A549 (cell line): ENCODE results near the gene SELENOK. TPM values are rescaled to one million over a fixed set of nuclear protein-coding genes. Genes with fewer than 3 reads are reported as not detected.

Source experiments
- ATAC-seq, 2 experiments: fragments of 200-7000 bp in 1 of 2; fragments of >200 bp in 1 of 2; cut with Nextera tagmentation in 1 of 2; cut with Tn5 transposase in 1 of 2; 3 replicates each; pipeline versions ENCODE4 v1.8.0 to v1.9.1; 2018 to 2020; ENCODE audit warnings: mild to moderate bottlenecking in 1 of 2, moderate library complexity in 1 of 2
- CTCF ChIA-PET: fragments of 300-600 bp; sonication (Branson Sonifier 250); formaldehyde crosslinking; extraction: SDS; loops from one replicate; lab custom pipeline; 2021; ENCODE audit warnings: antibody characterized with exemption, inconsistent platforms; lab: Yijun Ruan, JAX
- POLR2A ChIA-PET: fragments of 350-600 bp; formaldehyde crosslinking; extraction: SDS; loops from one replicate; lab custom pipeline; 2021; ENCODE audit warnings: antibody characterized with exemption, inconsistent platforms; lab: Yijun Ruan, JAX
- DNase-seq, 2 experiments: peaks; one replicate each; pipeline versions ENCODE4 v3.0.0 to v3.0.0-alpha.2; 2011 to 2016; ENCODE audit warnings: low read depth in 1 of 2, low spot score in 1 of 2
- FAIRE-seq: peaks from 2 replicates; lab custom pipeline; 2011; peaks lifted over from hg19 to GRCh38; lab: Jason Lieb, UNC
- H3K27ac ChIP-seq, 2 experiments: fragments of >200 bp; sonication (Bioruptor Twin); formaldehyde crosslinking; 3 replicates each; pipeline ENCODE4 v1.5.1; 2016 to 2017
- H3K4me1 ChIP-seq: fragments of >200 bp; sonication (Bioruptor Twin); formaldehyde crosslinking; 3 replicates; pipeline ENCODE4 v1.6.1; 2016
- H3K4me2 ChIP-seq: fragments of >200 bp; sonication (Bioruptor Twin); formaldehyde crosslinking; 3 replicates; pipeline ENCODE4 v1.6.1; 2016
- H3K4me3 ChIP-seq: fragments of >200 bp; sonication (Bioruptor Twin); formaldehyde crosslinking; 3 replicates; pipeline ENCODE4 v1.5.1; 2016
- H3K9me3 ChIP-seq: fragments of >200 bp; sonication (Bioruptor Twin); formaldehyde crosslinking; 3 replicates; pipeline ENCODE4 v1.6.1; 2016
- CBX2 ChIP-seq: fragments of 200-600 bp; sonication (generic); IDR thresholded peaks from 2 replicates; pipeline ENCODE4 v1.6.1; 2016; ENCODE audit warnings: low read depth, mild to moderate bottlenecking, borderline replicate concordance
- CEBPB ChIP-seq, 2 experiments: fragments of >200 bp in 1 of 2; sonication (Bioruptor Twin) in 1 of 2; formaldehyde crosslinking in 1 of 2; IDR thresholded peaks; 2 replicates each; pipeline ENCODE4 v1.6.1; 2012 to 2016
- CHD2 ChIP-seq: fragments of 150-350 bp; IDR thresholded peaks from 2 replicates; pipeline ENCODE4 v1.6.1; 2014; ENCODE audit warnings: low read length; ENCODE audit not compliant: partially characterized antibody
- EHMT2 ChIP-seq: fragments of 200-600 bp; sonication (generic); IDR thresholded peaks from 2 replicates; pipeline ENCODE4 v1.6.1; 2016; ENCODE audit warnings: antibody characterized with exemption, low read depth, mild to moderate bottlenecking, moderate library complexity
- FOSL2 ChIP-seq, 2 experiments: fragments of 450-650 bp in 1 of 2; fragments of >200 bp in 1 of 2; sonication (Bioruptor Twin) in 1 of 2; formaldehyde crosslinking; IDR thresholded peaks; 2 replicates each; pipeline versions ENCODE4 v1.5.0 to v1.6.1; 2016 to 2020; ENCODE audit warnings: mild to moderate bottlenecking in 1 of 2, moderate library complexity in 1 of 2
- FOXS1 ChIP-seq: fragments of 250-450 bp; sonication (Bioruptor Pico); IDR thresholded peaks from 2 replicates; pipeline ENCODE4 v1.5.0; 2020; ENCODE audit warnings: mild to moderate bottlenecking, moderate library complexity
- GATA3 ChIP-seq: IDR thresholded peaks from 2 replicates; pipeline ENCODE4 v1.6.1; 2012; ENCODE audit warnings: borderline replicate concordance
- HDAC2 ChIP-seq: fragments of 200-600 bp; sonication (generic); IDR thresholded peaks from 2 replicates; pipeline ENCODE4 v1.6.1; 2016
- HEYL ChIP-seq: fragments of 250-450 bp; sonication (Bioruptor Pico); IDR thresholded peaks from 2 replicates; pipeline ENCODE4 v1.8.0; 2021; ENCODE audit warnings: mild to moderate bottlenecking, moderate library complexity
- HOXA7 ChIP-seq: fragments of 250-450 bp; sonication (Bioruptor Pico); IDR thresholded peaks from 2 replicates; pipeline ENCODE4 v1.5.0; 2020; ENCODE audit warnings: mild to moderate bottlenecking, moderate library complexity
- JUNB ChIP-seq: fragments of >200 bp; sonication (Bioruptor Twin); formaldehyde crosslinking; IDR thresholded peaks from 2 replicates; pipeline ENCODE4 v1.6.1; 2016
- KDM1A ChIP-seq: fragments of 200-600 bp; sonication (generic); IDR thresholded peaks from 2 replicates; pipeline ENCODE4 v1.6.1; 2016; ENCODE audit warnings: low read depth, mild to moderate bottlenecking
- KDM5A ChIP-seq: fragments of 200-600 bp; sonication (generic); IDR thresholded peaks from 2 replicates; pipeline ENCODE4 v1.6.1; 2016; ENCODE audit warnings: antibody characterized with exemption, mild to moderate bottlenecking
- MAFK ChIP-seq: fragments of 450-650 bp; IDR thresholded peaks from 2 replicates; pipeline ENCODE4 v1.6.1; 2014; ENCODE audit not compliant: partially characterized antibody
- MAZ ChIP-seq: fragments of 150-350 bp; IDR thresholded peaks from 2 replicates; pipeline ENCODE4 v1.6.1; 2014; ENCODE audit warnings: antibody characterized with exemption, low read depth, low read length, borderline replicate concordance
- MYC ChIP-seq: IDR thresholded peaks from 2 replicates; pipeline ENCODE4 v1.6.1; 2012; ENCODE audit warnings: mild to moderate bottlenecking, inconsistent platforms, low read length, improper control_type of control experiment, borderline replicate concordance
- NFE2L2 ChIP-seq: fragments of 150-350 bp; conservative IDR thresholded peaks from 2 replicates; pipeline ENCODE4 v1.6.1; 2014; ENCODE audit warnings: low read length
- PHF8 ChIP-seq: fragments of 200-600 bp; sonication (generic); IDR thresholded peaks from 2 replicates; pipeline ENCODE4 v1.6.1; 2016; ENCODE audit warnings: low read depth, mild to moderate bottlenecking, antibody characterized with exemption, moderate library complexity, borderline replicate concordance
- POLR2A ChIP-seq: IDR thresholded peaks from 2 replicates; pipeline ENCODE4 v1.6.1; 2012; ENCODE audit warnings: mild to moderate bottlenecking, low read length
- RARB ChIP-seq: fragments of 250-450 bp; sonication (Bioruptor Pico); IDR thresholded peaks from 2 replicates; pipeline ENCODE4 v1.8.0; 2021; ENCODE audit warnings: mild to moderate bottlenecking, moderate library complexity
- RCOR1 ChIP-seq: fragments of 150-350 bp; IDR thresholded peaks from 2 replicates; pipeline ENCODE4 v1.6.1; 2014; ENCODE audit warnings: antibody characterized with exemption, low read length, low read depth
- SMC3 ChIP-seq: fragments of >200 bp; sonication (Bioruptor Twin); formaldehyde crosslinking; IDR thresholded peaks from 3 replicates; pipeline ENCODE4 v1.6.1; 2018; ENCODE audit warnings: inconsistent platforms
- TFCP2L1 ChIP-seq: fragments of 250-450 bp; sonication (Bioruptor Pico); IDR thresholded peaks from 2 replicates; pipeline ENCODE4 v1.5.0; 2021; ENCODE audit warnings: mild to moderate bottlenecking
- TP53 ChIP-seq: fragments of 250-450 bp; sonication (Bioruptor Pico); IDR thresholded peaks from 2 replicates; pipeline ENCODE4 v1.5.0; 2021; ENCODE audit warnings: mild to moderate bottlenecking, moderate library complexity
- ZC3H11A ChIP-seq: fragments of 450-650 bp; IDR thresholded peaks from 2 replicates; pipeline ENCODE4 v1.6.1; 2014; ENCODE audit warnings: antibody characterized with exemption, mild to moderate bottlenecking
- ZNF302 ChIP-seq: fragments of 250-450 bp; sonication (Bioruptor Pico); IDR thresholded peaks from 2 replicates; pipeline ENCODE4 v1.9.0; 2021; ENCODE audit warnings: inconsistent platforms, mild to moderate bottlenecking, moderate library complexity
- WGBS: methylation state at CpG from one replicate; pipeline ENCODE4 v1.1.6; 2017; ENCODE audit errors: missing lambda C conversion rate; 5-methylcytosine and 5-hydroxymethylcytosine counted together
- polyA plus RNA-seq, 4 experiments: library from polyadenylated mRNA; depleted of rRNA in 3 of 4; stranded (reverse); fragments of >200 nt; fragmentation: RNase III in 1 of 4; extraction: RNeasy Plus Mini Kit Qiagen cat#74134 plus additional on column Dnase treatment in 1 of 4; gene quantifications; 2 replicates in 3 of 4; 3 replicates in 1 of 4; pipeline ENCODE4 v1.2.3, GENCODE V29; 2011 to 2017
- TF ChIP-seq, protein P1 (sequence below): fragments of 250-450 bp; sonication (Bioruptor Pico); IDR thresholded peaks from 2 replicates; pipeline ENCODE4 v1.5.0; 2020; ENCODE audit warnings: low read depth, mild to moderate bottlenecking, moderate library complexity
- TF ChIP-seq, protein P2 (sequence below): fragments of >200 bp; sonication (Bioruptor Twin); formaldehyde crosslinking; IDR thresholded peaks from 3 replicates; pipeline ENCODE4 v1.5.1; 2016
- TF ChIP-seq, protein P3 (sequence below): fragments of 200-600 bp; sonication (generic); IDR thresholded peaks from 2 replicates; pipeline ENCODE4 v1.6.1; 2016; ENCODE audit warnings: antibody characterized with exemption, mild to moderate bottlenecking, moderate library complexity
- TF ChIP-seq, protein P4 (sequence below): fragments of 250-450 bp; sonication (Bioruptor Pico); IDR thresholded peaks from 2 replicates; pipeline ENCODE4 v1.5.0; 2021; ENCODE audit warnings: mild to moderate bottlenecking, moderate library complexity, borderline replicate concordance

The SELENOK gene
- polyA plus RNA-seq, 2 of the 4 experiments (the other 2 are of a cell fraction), result 44.3 to 54.3 TPM

DNA sequence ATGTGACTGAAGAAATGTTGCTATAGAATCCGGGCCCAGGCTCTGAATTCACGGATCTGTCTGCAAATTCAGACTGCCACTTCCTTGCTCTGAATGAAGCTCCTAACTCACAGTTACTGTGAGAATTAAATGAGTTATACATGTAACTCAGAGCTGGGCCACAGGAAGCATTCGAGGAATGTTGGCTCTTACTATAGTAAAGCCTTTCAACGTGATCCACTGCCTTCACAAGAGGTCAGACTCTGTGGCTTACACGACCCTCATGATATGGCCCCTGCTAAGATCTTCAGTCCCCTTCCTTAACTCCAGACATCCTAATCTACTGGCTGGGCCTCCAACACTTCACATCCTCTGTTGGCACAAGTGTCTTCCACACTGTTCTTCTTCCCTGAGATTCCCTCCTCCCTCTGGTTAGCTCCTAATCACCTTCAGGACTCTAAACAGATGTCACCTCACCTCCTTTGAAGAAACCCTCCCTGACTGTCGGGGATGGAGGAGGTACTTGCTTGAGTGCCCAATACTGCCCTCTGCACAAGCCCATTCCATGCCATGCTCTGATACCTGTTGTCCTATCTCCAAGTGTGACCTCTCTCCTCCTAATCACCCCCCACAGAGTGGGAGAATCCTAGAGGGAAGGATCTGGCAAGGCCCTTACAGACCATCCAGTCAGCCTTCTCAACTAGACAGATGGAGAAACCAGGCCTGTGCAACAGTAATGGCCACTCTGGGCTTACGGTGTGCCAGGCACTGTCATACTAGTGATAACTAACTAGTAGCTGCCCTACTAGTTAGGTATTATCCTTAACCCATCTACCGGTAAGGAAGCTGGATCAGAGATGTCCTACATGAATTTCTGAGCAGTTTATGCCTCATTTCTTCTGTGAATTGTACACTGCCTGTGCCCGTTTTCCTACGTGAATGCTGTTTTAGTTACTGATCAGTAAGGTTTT, 11.0 kb downstream of the SELENOK start:
- no peak for ATAC-seq
- POLR2A ChIA-PET, result interaction anchor here (0.6 kb wide), 1 partner anchor 11 kb away, joined by 3 read pairs; no protein-coding TSS in a partner anchor

DNA sequence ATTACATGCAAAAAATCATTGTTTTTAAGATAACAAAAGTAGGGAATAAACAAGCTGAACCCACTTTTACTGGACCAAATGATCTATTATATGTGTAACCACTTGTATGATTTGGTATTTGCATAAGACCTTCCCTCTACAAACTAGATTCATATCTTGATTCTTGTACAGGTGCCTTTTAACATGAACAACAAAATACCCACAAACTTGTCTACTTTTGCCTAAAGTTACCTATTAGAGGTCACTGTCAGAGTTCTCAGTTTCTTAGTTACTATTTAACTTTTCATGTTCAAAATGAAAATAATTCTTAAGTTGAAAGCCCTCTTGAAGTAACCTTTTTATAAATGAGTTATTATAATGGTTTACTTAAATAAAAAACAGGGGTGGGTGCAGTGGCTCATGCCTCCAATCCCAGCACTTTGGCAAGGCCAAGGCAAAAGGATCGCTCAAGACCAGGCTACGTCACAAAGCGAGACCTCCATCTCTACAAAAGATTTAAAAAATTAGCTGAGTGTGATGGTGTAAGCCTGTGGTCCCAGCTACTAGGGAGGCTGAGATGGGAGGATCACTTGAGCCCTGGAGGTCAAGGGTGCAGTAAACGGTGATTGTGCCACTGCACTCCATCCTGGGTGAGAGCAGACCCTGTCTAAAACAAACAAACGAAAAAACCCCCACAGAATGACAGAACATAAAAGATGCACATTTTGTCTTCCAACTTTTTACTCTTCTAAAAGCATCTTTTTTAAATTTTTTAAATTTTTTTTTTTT, 25.7 kb downstream of the SELENOK start:
- 84% methylated on average over 5 of the region's 5 CpGs for WGBS
- POLR2A ChIA-PET, result no interaction called here
- CTCF ChIA-PET, result no interaction called here
- Histone ChIP-seq H3K4me2 (no peak overlapping the region), H3K9me3 (no peaks in the 10 kb centered on the region), H3K27ac (no peak overlapping the region), H3K4me1 (no peaks in the 10 kb centered on the region)
- no peak for DNase-seq
- no peak for ATAC-seq
- FAIRE-seq, result no peak
- no peak for TF ChIP-seq CEBPB (IDR thresholded peaks at IDR 0.05)
- TF ChIP-seq FOXS1 (CRISPR knock-in tag), result no peak
- TF ChIP-seq, protein P1, sequence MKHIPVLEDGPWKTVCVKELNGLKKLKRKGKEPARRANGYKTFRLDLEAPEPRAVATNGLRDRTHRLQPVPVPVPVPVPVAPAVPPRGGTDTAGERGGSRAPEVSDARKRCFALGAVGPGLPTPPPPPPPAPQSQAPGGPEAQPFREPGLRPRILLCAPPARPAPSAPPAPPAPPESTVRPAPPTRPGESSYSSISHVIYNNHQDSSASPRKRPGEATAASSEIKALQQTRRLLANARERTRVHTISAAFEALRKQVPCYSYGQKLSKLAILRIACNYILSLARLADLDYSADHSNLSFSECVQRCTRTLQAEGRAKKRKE (CRISPR knock-in tag), result no peak
- no peak for TF ChIP-seq RCOR1
- TF ChIP-seq MAFK, result no peak
- no peak for TF ChIP-seq NFE2L2
- TF ChIP-seq, protein P2, sequence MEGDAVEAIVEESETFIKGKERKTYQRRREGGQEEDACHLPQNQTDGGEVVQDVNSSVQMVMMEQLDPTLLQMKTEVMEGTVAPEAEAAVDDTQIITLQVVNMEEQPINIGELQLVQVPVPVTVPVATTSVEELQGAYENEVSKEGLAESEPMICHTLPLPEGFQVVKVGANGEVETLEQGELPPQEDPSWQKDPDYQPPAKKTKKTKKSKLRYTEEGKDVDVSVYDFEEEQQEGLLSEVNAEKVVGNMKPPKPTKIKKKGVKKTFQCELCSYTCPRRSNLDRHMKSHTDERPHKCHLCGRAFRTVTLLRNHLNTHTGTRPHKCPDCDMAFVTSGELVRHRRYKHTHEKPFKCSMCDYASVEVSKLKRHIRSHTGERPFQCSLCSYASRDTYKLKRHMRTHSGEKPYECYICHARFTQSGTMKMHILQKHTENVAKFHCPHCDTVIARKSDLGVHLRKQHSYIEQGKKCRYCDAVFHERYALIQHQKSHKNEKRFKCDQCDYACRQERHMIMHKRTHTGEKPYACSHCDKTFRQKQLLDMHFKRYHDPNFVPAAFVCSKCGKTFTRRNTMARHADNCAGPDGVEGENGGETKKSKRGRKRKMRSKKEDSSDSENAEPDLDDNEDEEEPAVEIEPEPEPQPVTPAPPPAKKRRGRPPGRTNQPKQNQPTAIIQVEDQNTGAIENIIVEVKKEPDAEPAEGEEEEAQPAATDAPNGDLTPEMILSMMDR, result no peak
- no peak for TF ChIP-seq KDM1A
- no peak for TF ChIP-seq CHD2
- no peak for TF ChIP-seq ZNF302 (CRISPR knock-in tag)
- no peak for TF ChIP-seq CBX2
- TF ChIP-seq ZC3H11A, result no peak
- TF ChIP-seq GATA3, result no peak
- TF ChIP-seq POLR2A, result no peak
- TF ChIP-seq, all 56 proteins: peak for 0
- no peak overlapping the region for H3K4me3 ChIP-seq

More for the DNA sequence above, 11.0 kb downstream of the SELENOK start:
- H3K4me2 ChIP-seq, result peak overlapping the region; percentile 79
- peak overlapping the region; percentile 72 for H3K4me3 ChIP-seq
- 78% methylated on average over 10 of the region's 10 CpGs for WGBS
- no peaks in the 10 kb centered on the region for H3K9me3 ChIP-seq
- no peak for DNase-seq
- TF ChIP-seq HDAC2, result no peak
- TF ChIP-seq, protein P3, sequence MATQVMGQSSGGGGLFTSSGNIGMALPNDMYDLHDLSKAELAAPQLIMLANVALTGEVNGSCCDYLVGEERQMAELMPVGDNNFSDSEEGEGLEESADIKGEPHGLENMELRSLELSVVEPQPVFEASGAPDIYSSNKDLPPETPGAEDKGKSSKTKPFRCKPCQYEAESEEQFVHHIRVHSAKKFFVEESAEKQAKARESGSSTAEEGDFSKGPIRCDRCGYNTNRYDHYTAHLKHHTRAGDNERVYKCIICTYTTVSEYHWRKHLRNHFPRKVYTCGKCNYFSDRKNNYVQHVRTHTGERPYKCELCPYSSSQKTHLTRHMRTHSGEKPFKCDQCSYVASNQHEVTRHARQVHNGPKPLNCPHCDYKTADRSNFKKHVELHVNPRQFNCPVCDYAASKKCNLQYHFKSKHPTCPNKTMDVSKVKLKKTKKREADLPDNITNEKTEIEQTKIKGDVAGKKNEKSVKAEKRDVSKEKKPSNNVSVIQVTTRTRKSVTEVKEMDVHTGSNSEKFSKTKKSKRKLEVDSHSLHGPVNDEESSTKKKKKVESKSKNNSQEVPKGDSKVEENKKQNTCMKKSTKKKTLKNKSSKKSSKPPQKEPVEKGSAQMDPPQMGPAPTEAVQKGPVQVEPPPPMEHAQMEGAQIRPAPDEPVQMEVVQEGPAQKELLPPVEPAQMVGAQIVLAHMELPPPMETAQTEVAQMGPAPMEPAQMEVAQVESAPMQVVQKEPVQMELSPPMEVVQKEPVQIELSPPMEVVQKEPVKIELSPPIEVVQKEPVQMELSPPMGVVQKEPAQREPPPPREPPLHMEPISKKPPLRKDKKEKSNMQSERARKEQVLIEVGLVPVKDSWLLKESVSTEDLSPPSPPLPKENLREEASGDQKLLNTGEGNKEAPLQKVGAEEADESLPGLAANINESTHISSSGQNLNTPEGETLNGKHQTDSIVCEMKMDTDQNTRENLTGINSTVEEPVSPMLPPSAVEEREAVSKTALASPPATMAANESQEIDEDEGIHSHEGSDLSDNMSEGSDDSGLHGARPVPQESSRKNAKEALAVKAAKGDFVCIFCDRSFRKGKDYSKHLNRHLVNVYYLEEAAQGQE, result no peak
- no peak for TF ChIP-seq RCOR1
- TF ChIP-seq HOXA7 (CRISPR knock-in tag), result no peak
- no peak for TF ChIP-seq ZC3H11A
- TF ChIP-seq HEYL (CRISPR knock-in tag), result no peak
- no peak for TF ChIP-seq MAZ
- no peak for TF ChIP-seq FOSL2 (IDR thresholded peaks at IDR 0.05)
- TF ChIP-seq FOSL2 (CRISPR knock-in tag; IDR thresholded peaks at IDR 0.05), result no peak
- TF ChIP-seq GATA3, result no peak
- TF ChIP-seq EHMT2, result no peak
- no peak for TF ChIP-seq SMC3
- TF ChIP-seq PHF8, result no peak
- TF ChIP-seq, protein P4, sequence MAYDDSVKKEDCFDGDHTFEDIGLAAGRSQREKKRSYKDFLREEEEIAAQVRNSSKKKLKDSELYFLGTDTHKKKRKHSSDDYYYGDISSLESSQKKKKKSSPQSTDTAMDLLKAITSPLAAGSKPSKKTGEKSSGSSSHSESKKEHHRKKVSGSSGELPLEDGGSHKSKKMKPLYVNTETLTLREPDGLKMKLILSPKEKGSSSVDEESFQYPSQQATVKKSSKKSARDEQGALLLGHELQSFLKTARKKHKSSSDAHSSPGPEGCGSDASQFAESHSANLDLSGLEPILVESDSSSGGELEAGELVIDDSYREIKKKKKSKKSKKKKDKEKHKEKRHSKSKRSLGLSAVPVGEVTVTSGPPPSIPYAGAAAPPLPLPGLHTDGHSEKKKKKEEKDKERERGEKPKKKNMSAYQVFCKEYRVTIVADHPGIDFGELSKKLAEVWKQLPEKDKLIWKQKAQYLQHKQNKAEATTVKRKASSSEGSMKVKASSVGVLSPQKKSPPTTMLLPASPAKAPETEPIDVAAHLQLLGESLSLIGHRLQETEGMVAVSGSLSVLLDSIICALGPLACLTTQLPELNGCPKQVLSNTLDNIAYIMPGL, result no peak
- TF ChIP-seq TP53 (CRISPR knock-in tag), result no peak
- no peak for TF ChIP-seq KDM5A
- TF ChIP-seq MYC, result no peak
- TF ChIP-seq RARB (CRISPR knock-in tag), result no peak
- TF ChIP-seq JUNB, result no peak
- TF ChIP-seq TFCP2L1 (CRISPR knock-in tag), result no peak
- no peak for TF ChIP-seq CBX2
- TF ChIP-seq, all 56 proteins: peak for 0
- CTCF ChIA-PET, result interaction anchor here (1.7 kb wide), 1 partner anchor 10 kb away, joined by 6 read pairs; no protein-coding TSS in a partner anchor
- Histone ChIP-seq H3K4me1 (peaks cover 10% of the 10 kb centered on the region), H3K27ac (peak overlapping the region; percentile 91; a peak in 5 of 6 replicates)
- no peak for FAIRE-seq
